Spleen (tissue), 11 donors: ENCODE results near the gene MSI2. TPM values are rescaled to one million over a fixed set of nuclear protein-coding genes. Genes with fewer than 3 reads are reported as not detected.

Experiments
- DNase-seq: peaks from one replicate; pipeline ENCODE4 v3.0.0-alpha.2; 2020
- H3K27ac ChIP-seq, 8 donors: fragments of 200-600 bp; sonication (generic) in 7 of 8; 1 replicate in 4 of 8; 2 replicates in 4 of 8; pipeline versions ENCODE4 v1.5.0 to v1.8.0; 2016 to 2021; ENCODE audit warnings: inconsistent platforms in 4 of 8, mild to moderate bottlenecking in 4 of 8, moderate library complexity in 1 of 8
- H3K27me3 ChIP-seq, 7 donors: fragments of 200-600 bp; sonication (generic) in 6 of 7; replicated peaks in 1 of 7; 1 replicate in 4 of 7; 2 replicates in 3 of 7; pipeline versions ENCODE4 v1.5.0 to v1.8.0; 2016 to 2021; ENCODE audit warnings: inconsistent platforms in 3 of 7, mild to moderate bottlenecking in 1 of 7
- H3K36me3 ChIP-seq, 6 donors: fragments of 200-600 bp; sonication (generic) in 5 of 6; 1 replicate in 4 of 6; 2 replicates in 2 of 6; pipeline versions ENCODE4 v1.5.0 to v1.8.0; 2016 to 2021; ENCODE audit warnings: inconsistent platforms in 2 of 6
- H3K4me1 ChIP-seq, 6 donors: fragments of 200-600 bp; sonication (generic) in 5 of 6; 1 replicate in 3 of 6; 2 replicates in 3 of 6; pipeline versions ENCODE4 v1.5.0 to v1.8.0; 2016 to 2021; ENCODE audit warnings: inconsistent platforms in 3 of 6
- H3K4me3 ChIP-seq, 8 donors: fragments of 200-600 bp; sonication (generic) in 7 of 8; 1 replicate in 4 of 8; 2 replicates in 4 of 8; pipeline versions ENCODE4 v1.5.0 to v1.8.0; 2016 to 2021; ENCODE audit warnings: inconsistent platforms in 4 of 8, mild to moderate bottlenecking in 4 of 8, moderate library complexity in 2 of 8
- H3K9me3 ChIP-seq, 8 donors: fragments of 200-600 bp; sonication (generic) in 7 of 8; 1 replicate in 4 of 8; 2 replicates in 4 of 8; pipeline versions ENCODE4 v1.5.0 to v1.8.0; 2016 to 2021; ENCODE audit warnings: inconsistent platforms in 4 of 8
- CTCF ChIP-seq, 11 experiments: fragments of 200-600 bp in 7 of 11; fragments of 450-650 bp in 4 of 11; sonication (generic) in 4 of 11; IDR thresholded peaks in 8 of 11; conservative IDR thresholded peaks in 3 of 11; 1 replicate in 7 of 11; 2 replicates in 4 of 11; pipeline versions ENCODE4 v1.4.0 to v1.8.0; 2016 to 2021; ENCODE audit warnings: antibody characterized with exemption in 11 of 11, inconsistent platforms in 4 of 11, mild to moderate bottlenecking in 1 of 11
- POLR2A ChIP-seq, 3 donors: fragments of 450-650 bp; IDR thresholded peaks; one replicate each; pipeline ENCODE4 v1.5.1; 2017; ENCODE audit warnings: antibody characterized with exemption in 3 of 3, mild to moderate bottlenecking in 1 of 3
- POLR2AphosphoS5 ChIP-seq, 3 donors: sonication (generic); formaldehyde crosslinking; IDR thresholded peaks; one replicate each; pipeline ENCODE4 v1.5.1; 2017; ENCODE audit warnings: antibody characterized with exemption in 3 of 3
- WGBS, 5 donors: extraction: QIAGEN DNeasy Blood & Tissue Kit in 3 of 5; methylation state at CpG; one replicate each; pipeline versions ENCODE4 v1.1.5 to v1.1.7; 2013 to 2018; 5-methylcytosine and 5-hydroxymethylcytosine counted together
- intact Hi-C: fragments of 100-400 bp; cut with DNase I; formaldehyde crosslinking; loops from one replicate; pipeline ENCODE4 v1.15.0; 2023; ENCODE audit warnings: low total_unique reads
- polyA plus RNA-seq, 3 donors: library from polyadenylated mRNA; stranded (reverse); fragments of 200-250 nt; gene quantifications; one replicate each; pipeline ENCODE4 v1.2.1, GENCODE V29; 2013
- total RNA-seq, 7 donors: library from RNA; depleted of rRNA in 3 of 7; stranded (reverse); fragments of >200 nt in 3 of 7; fragmentation: NEBNext Ultra II Directional in 4 of 7; extraction: Animal tissue kit (Norgen Biotek cat#: 25700) in 4 of 7; gene quantifications; one replicate each; pipeline versions ENCODE4 v1.1.0 to v1.2.1, GENCODE V29; 2016 to 2021
- donor health status: healthy with polysubstance abuse.
- donor health status: DM: no; HTN: no; CAD: no; lungs with moderate emphysema.
- donor health status: DM: no; HTN: no; CAD: no.
- donor health status: Bipolar disorder and iron deficiency.
- donor health status: healthy.
- donor health status: DM: no; HTN: no; CAD: no.
- donor health status: DM: yes; HTN: yes; CAD: no.

The MSI2 gene
- total and polyA plus RNA-seq, 10 donors: 9.8 to 131 (median 64.7) TPM

- no peak for DNase-seq
- H3K9me3 ChIP-seq: no peaks in the 10 kb centered on the region
- no peak for TF ChIP-seq POLR2A (IDR thresholded peaks at IDR 0.05)
- TF ChIP-seq POLR2AphosphoS5 (IDR thresholded peaks at IDR 0.05): no peak
- no peak for TF ChIP-seq CTCF (IDR thresholded peaks at IDR 0.05 in 8 of 11, conservative IDR thresholded peaks at IDR 0.05 in 3 of 11)
- peaks cover 0 to 2% (median 0%) of the 10 kb centered on the region in 6 donors for H3K4me1 ChIP-seq
- no peak overlapping the region for H3K27ac ChIP-seq
- intact Hi-C loops: no loop called here
- no peak overlapping the region for H3K4me3 ChIP-seq
- WGBS, 5 donors: 93 to 98% (median 96%) methylated on average over 6 of the region's 6 CpGs
- H3K27me3 ChIP-seq: no peaks in the 10 kb centered on the region
- H3K36me3 ChIP-seq: peaks cover 0 to 5% (median 0%) of the 10 kb centered on the region in 6 donors
Measured at GRCh38 chr17:57572062-57572461, 315.7 kb downstream of the MSI2 start.

- intact Hi-C loops: no loop called here
- H3K4me1 ChIP-seq: peaks cover 0 to 7% (median 2%) of the 10 kb centered on the region in 6 donors
- no peak for DNase-seq
- no peaks in the 10 kb centered on the region for H3K27me3 ChIP-seq
- H3K4me3 ChIP-seq: no peak overlapping the region
- no peak for TF ChIP-seq POLR2A (IDR thresholded peaks at IDR 0.05)
- TF ChIP-seq POLR2AphosphoS5 (IDR thresholded peaks at IDR 0.05): no peak
- no peak for TF ChIP-seq CTCF (IDR thresholded peaks at IDR 0.05 in 8 of 11, conservative IDR thresholded peaks at IDR 0.05 in 3 of 11)
- no peaks in the 10 kb centered on the region for H3K9me3 ChIP-seq
- 93 to 98% (median 94%) methylated on average over 13 of the region's 13 CpGs for WGBS, 5 donors
- H3K27ac ChIP-seq: no peak overlapping the region
- H3K36me3 ChIP-seq: peaks cover 0 to 5% (median 0%) of the 10 kb centered on the region in 6 donors
Measured at GRCh38 chr17:57572600-57572999, 316.3 kb downstream of the MSI2 start.

- Histone ChIP-seq H3K27me3 (no peaks in the 10 kb centered on the region), H3K9me3 (no peaks in the 10 kb centered on the region), H3K36me3 (peaks cover 0 to 5% (median 0%) of the 10 kb centered on the region in 6 donors), H3K27ac (no peak overlapping the region), H3K4me1 (peaks cover 0 to 20% (median 13%) of the 10 kb centered on the region in 6 donors), H3K4me3 (no peak overlapping the region)
- WGBS, 5 donors: 71 to 86% (median 77%) methylated on average over 4 of the region's 4 CpGs
- intact Hi-C loops: no loop called here
- DNase-seq: no peak
- TF ChIP-seq POLR2A (IDR thresholded peaks at IDR 0.05): no peak
- TF ChIP-seq CTCF (IDR thresholded peaks at IDR 0.05 in 8 of 11, conservative IDR thresholded peaks at IDR 0.05 in 3 of 11): no peak
- TF ChIP-seq POLR2AphosphoS5 (IDR thresholded peaks at IDR 0.05): no peak
Measured at GRCh38 chr17:57574040-57574513, 317.8 kb downstream of the MSI2 start.

GRCh38 chr17:57576744-57577143, 320.4 kb downstream of the MSI2 start:
- H3K9me3 ChIP-seq: no peaks in the 10 kb centered on the region
- TF ChIP-seq POLR2AphosphoS5 (IDR thresholded peaks at IDR 0.05) (no peak), CTCF (IDR thresholded peaks at IDR 0.05 in 8 of 11, conservative IDR thresholded peaks at IDR 0.05 in 3 of 11) (no peak), POLR2A (IDR thresholded peaks at IDR 0.05) (no peak)
- WGBS, 5 donors: 64 to 83% (median 78%) methylated on average over 8 of the region's 8 CpGs
- no peaks in the 10 kb centered on the region for H3K27me3 ChIP-seq
- intact Hi-C loops: no loop called here
- peaks cover 0 to 5% (median 0%) of the 10 kb centered on the region in 6 donors for H3K36me3 ChIP-seq
- H3K4me3 ChIP-seq: no peak overlapping the region
- H3K27ac ChIP-seq: no peak overlapping the region
- no peak for DNase-seq
- H3K4me1 ChIP-seq: peaks cover 0 to 32% (median 21%) of the 10 kb centered on the region in 6 donors
